NCI-H2196 treated with DMSO at 0.1 percent for 48 hours (cell line): ENCODE measurements around the gene IPO9.

ENCODE experiments used
- DNase-seq: peaks from one replicate; lab custom pipeline; 2025; ENCODE audit not compliant: unreplicated experiment; lab: John Stamatoyannopoulos, UW

Gene IPO9

GRCh38 chr1:201828820-201829774 lies at the start of gene IPO9:
TSS of gene IPO9 (plus strand) at chr1:201829157. CDS start at chr1:201829210, 53 bp downstream.
- DNase-seq, result peak; percentile 88

DNA sequence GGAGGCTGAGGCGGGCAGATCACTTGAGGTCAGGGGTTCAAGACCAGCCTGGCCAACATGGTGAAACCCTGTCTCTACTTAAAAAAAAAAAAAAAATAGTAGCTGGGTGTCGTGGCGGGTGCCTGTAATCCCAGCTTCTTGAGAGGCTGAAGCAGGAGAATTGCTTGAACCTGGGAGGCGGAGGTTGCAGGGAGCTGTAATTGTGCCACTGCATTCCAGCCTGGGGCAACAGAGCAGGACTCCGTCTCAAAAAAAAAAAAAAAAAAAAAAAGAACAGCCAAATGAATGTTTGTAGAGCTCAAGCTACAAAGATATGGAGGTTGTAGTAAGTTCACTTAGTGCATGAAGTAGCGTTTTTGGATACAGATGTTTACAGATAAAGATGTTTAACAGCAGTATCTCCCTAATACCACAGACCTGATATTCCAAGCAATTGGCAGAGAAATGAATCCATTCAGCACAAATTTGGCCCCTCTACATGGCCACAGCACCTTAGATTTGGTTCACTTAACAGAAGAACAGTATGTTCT lies 49.5 kb upstream of the IPO9 start:
- DNase-seq, result no peak

DNA sequence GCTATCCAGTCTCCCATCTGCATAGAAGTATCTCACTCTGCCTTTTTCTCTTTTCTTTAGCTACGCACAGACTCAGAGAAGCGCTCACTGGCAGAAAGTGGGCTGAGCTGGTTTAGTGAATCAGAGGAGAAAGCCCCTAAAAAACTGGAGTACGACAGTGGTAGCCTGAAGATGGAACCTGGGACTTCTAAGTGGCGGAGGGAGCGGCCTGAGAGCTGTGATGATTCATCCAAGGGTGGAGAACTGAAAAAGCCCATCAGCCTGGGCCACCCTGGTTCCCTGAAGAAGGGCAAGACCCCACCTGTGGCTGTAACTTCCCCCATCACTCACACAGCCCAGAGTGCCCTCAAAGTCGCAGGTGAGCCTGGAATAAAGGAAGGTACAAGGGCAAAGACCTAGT lies 48.0 kb upstream of the IPO9 start:
- DNase-seq, result no peak

- DNase-seq, result no peak
These were observed 47.5 kb upstream of the IPO9 start for GRCh38 chr1:201781437-201781836.

GRCh38 chr1:201782353-201782752 lies 46.6 kb upstream of the IPO9 start:
- DNase-seq, result no peak

DNA sequence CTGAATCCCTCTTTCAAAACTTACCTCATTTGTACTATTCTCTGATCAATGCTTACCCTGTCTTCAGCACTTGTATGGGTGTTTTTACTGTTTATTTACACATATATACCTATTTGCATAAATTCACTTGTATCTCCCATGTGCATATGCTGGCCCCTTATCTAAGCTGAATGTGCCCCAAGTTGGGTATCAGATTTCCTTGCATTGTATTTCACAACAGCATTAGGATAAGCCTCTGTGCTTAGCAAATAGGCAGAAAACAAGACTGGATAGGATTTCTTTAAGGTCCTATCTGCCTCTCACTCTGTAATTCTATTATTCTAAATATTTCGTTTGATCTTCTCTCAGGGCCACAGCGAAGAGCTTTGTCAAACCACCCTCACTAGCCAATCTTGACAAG lies 45.9 kb upstream of the IPO9 start:
- no peak for DNase-seq

GRCh38 chr1:201783572-201783971 lies 45.4 kb upstream of the IPO9 start:
- no peak for DNase-seq

DNA sequence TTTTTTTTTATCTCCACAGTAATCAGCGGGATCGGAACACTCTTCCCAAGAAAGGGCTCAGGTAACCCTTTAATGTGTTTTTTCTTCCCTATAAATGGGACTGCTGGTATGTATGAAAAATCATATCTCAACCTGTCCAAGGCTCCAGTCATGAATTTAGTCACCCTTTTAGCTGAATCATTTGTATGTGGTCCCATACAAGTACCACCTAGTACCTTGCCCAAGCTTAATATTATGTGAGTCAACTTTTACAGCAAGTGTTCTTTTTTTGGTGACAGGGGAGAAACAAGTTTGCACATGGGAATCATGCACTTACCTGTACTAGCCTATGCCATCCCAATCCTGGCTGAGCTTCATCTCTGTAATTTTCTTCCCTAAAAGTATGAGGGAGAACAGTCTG lies 43.7 kb upstream of the IPO9 start:
- DNase-seq, result no peak

DNA sequence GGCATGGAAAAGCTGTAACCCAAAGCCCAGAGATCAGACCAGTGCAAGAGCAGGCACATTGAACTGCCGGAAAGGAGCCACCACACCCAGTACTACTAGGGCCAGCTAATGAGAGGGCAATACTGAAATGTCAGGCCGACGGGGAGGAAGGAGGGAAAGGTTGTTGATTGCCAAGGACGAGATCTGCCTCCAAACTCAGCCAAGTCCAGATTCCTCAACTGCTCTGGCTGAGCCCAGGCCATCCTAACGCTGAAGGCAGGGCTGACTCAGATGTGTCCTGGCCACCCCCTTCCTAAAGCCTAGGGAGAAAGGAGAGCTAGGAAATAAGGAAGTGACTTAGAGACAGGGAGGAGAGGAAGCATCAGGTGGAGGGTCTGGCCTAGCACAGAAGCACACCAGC lies 42.1 kb upstream of the IPO9 start:
- DNase-seq, result no peak

- no peak for DNase-seq
These were observed 40.7 kb upstream of the IPO9 start for GRCh38 chr1:201788296-201788695.

DNA sequence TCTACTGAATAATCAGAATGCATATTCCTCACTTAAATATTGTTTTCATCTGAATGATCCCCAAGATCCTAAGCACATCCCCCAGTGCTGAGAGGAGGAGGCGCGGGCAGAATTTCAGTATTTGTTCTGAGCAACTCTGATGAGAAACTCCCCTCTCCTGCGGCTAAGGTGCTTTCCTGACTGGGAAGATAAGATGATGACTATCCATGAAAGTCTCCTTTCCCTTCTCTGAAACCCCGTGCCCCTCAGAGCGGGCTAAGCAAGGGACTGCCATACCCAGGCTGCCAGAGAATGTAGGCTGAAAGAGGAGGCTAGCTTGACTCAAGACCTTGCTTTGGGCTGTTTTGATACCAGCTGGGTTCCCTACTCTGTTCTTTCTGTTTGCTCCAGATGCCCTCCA lies 39.7 kb upstream of the IPO9 start:
- no peak for DNase-seq

- DNase-seq, result no peak
These were observed 38.7 kb upstream of the IPO9 start for GRCh38 chr1:201790261-201790660.

- DNase-seq, result no peak
These were observed 37.7 kb upstream of the IPO9 start for GRCh38 chr1:201791051-201791778.

DNA sequence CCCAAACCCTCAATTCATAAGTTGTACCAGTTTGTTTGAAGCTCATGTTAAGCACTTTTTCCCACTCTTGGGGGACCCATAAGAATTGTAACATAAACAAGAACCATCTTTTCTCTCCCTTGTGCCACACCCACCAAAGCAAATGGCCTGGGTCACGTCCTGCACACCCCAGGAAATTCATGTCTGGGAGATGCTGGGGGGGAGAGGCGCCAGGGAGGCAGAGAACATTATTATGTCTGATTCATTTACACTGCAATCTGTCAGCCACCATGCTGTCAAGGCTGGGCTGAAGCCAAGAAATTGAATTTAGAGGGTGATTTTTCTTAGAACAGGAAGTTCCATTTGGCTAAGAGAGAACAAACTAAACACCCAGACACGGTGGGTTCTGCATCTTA lies 37.2 kb upstream of the IPO9 start:
- DNase-seq, result no peak

GRCh38 chr1:201792534-201793305 lies 36.2 kb upstream of the IPO9 start:
- DNase-seq, result peak; percentile 74

DNA sequence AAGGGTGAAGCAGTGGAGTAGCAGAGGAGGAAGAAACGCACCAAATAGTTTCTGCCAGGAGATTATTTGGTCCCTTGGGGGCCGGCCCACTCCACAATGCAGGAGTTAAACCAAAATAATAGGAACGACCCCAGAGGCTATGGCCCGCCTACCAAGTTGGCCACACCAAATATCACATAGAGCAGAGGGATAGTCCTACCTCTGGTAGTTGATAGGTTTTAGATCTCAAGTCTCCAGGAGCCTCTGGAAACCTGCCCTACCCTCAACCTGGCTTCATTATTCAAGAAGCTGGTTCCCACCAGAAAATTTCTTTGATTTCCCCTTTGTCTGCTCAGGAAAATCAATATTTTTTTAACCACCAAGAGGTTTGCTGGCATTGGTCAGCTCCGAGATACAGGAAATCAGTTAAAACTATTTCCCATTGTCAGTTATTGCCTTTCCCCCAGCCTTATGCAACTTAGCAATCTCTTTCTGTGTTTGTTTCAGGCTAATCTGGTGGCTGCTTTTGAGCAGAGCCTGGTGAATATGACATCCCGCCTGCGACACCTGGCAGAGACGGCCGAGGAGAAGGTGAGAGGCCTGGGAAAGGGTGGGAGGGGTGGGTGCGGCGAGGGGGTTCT lies 35.5 kb upstream of the IPO9 start:
- DNase-seq, result no peak

- no peak for DNase-seq
These were observed 33.9 kb upstream of the IPO9 start for GRCh38 chr1:201795066-201795465.

DNA sequence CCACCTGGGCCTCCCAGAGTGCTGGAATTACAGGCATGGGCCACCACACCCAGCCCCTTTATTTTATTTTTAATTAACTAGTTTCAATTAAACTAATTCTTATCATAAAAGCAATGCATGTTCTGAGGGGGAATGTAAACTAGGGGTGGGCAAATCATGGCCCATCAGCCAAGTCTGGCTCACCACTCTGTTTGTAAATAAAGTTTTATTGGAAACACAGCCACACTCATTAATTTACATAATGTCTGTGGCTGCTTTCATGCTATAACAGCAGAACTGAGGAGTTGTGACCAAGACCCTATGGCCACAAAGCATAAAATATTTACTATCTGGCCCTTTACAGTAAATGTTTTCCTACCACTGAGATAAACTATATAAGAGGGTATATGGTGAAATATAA lies 28.7 kb upstream of the IPO9 start:
- DNase-seq, result no peak

- no peak for DNase-seq
These were observed 22.2 kb upstream of the IPO9 start for GRCh38 chr1:201806801-201807200.

DNA sequence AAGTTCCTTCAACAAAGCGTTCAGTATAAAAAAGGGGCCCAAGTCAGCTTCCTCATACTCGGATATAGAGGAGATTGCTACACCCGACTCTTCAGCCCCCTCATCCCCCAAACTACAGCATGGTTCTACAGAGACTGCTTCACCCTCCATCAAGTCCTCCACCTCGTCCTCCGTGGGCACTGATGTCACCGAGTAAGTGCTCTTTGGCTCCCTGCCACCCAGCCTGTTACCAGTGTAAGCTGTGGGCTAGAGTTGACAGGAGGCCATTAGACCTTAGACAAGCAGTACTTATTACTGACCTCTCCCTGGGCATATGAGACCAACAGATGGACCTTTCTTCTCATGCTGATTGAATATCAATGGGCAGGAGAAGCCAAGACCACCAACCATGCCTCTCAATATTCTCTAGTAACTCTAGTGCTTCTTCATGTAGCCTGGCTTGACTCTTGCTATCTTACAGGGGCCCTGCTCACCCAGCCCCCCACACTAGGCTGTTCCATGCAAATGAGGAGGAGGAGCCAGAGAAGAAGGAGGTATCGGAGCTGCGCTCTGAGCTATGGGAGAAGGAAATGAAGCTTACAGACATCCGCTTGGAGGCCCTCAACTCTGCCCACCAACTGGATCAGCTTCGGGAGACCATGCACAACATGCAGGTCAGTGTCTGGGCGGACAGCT lies 20.9 kb upstream of the IPO9 start:
- no peak for DNase-seq
